NCI-H128 (cell line): ENCODE data around the gene STON2.

Experiments
- DNase-seq: peaks from one replicate; lab custom pipeline; 2025; ENCODE audit not compliant: unreplicated experiment; lab: John Stamatoyannopoulos, UW

The STON2 gene

DNA sequence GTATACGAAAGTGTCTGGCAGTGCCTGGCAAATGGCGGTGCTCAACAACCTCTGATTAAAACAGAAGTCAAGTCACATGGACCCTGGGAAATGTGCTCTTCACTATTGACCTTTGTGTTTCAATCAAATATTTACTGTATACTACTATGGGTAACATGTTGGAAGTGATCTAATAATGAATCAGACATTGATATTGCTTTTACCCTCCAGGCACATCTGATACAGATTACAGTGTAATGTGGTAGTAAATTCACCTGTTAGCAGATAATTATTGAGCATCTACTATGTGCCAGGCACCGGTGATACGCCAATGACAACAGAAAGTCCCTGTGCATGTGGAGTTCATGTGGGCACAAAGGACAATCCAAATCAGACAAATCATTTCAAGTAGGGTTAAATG is 63.1 kb downstream of the STON2 start:
- DNase-seq, result no peak

DNA sequence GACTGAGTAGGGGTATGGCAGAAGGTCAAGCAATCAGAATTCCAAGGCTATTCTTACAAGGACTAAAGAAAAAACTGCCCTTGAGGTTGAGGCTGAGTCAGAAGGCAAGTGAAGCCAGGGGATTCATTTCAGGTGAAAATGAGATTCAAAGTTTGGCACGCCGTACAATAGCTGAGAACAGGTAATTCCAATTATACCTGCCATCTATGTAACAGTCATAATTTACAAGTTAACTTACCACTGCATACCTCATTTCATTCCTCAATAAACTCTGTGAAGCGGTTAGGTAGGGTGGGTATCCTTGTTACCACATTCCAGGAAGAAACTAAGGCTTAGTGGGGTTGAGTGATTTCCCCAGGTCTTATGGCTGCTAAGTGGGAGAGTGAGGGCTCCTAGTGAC is 64.1 kb downstream of the STON2 start:
- DNase-seq, result no peak

DNA sequence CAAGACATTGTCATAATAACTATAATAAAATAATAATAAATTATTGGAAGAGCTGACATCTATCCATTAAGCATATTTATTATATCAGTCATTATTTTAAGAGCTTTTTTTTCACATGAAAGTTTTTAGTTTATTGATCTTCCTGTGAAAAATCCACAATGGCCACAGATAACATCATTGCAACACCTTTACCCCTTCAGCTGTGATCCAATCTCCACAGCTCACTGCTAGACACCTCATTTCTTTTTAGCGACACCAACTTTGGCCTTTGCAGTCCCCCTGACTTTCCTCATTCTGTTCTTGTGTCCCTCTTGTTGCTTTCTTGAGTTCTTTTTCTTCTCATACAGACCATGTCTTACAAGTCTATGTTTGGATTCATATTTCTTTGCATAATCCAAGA is 67.4 kb downstream of the STON2 start:
- no peak for DNase-seq

DNA sequence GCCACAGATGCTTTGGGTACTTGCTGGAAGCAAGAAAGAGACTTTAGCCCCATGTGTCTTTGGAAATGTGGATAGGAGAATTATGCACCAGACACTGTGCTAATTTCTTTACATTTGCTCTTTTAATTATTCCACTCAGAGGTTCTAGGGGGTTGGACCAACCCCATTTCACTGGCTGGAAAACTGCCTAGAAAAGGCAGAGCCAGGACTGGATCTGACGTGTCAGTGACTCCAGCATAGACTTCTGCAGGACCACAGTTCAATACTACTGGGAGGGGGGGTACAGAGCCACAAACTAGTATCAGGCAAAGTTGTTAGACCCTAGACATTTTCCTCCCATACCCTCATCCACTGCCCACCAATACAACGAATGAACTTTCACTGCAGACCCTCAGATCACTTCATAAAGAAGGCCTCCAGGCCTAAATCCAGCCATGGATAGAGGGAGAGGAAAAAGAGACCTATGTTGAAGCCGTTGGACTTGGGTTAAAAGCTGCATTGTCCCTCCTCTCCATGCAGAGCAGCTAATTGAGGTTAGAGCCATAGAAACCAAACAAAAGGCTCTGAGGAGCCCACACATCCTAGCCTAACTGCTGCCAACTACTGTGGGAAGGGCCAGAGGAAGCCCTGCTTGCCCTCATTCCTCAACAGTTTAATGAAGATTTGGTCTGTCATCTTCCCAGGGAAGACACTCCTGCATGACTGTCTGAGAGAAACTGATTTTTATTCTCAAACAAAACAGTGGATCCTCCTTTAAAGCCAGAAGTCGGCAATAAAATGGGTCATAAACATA is 68.7 kb downstream of the STON2 start:
- no peak for DNase-seq

DNA sequence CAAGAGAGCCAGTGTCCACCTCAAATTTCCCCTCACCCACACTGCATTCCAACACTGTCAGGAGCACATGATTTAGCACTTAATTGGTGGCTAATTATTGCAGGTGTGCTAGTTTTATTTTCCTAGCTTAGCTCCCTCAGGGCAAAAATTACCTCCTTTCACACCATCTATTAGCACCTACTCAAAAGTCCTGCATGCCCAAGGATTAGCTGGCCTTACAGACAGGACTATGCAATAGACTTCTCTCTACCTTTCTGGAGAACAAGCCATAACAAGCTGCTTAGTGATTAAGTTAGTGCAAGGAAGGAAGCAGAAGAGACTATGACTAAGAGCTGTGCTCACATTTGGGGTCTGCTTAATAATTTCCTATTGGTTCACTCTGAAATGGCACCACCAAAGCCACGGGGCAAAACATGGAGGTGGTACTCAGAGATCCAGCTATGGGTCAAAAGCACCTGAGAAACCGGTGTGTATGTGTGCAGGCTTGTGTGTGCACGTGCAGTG is 69.5 kb downstream of the STON2 start:
- no peak for DNase-seq

DNA sequence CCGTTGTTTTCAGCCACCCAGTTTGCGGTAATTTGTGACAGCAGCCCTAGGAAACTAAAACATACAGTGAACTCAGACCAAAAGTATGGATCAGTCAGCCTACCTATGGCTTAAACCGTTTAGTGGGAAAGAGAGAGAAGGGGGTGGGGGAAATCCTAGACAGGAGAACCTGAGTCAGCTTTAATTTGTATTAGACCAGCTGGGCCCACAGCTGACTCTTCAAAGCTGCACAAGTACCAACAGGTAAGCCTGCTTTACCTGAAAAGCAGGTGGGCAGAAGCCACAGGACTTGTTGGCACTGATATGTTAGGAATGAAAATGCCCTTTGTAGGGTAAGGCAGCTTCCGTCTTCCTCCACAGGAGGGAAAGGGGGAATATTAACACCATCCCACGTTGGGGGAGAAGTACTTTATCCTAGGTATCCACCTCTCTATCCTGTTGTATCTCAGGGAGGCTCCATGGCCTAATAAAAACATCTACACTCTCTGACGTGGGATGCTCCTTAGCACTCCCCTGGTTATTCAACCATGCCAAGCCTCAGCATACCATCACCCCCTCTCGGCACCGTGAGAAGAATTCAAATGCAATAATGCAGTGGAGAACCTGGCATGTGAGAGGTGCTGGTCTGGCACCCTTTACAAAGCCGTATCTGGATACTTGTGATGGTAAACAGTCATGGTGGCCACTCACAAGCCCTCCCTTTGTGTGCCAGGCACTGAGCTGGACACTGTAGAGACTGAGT is 70.3 kb downstream of the STON2 start:
- DNase-seq, result no peak

DNA sequence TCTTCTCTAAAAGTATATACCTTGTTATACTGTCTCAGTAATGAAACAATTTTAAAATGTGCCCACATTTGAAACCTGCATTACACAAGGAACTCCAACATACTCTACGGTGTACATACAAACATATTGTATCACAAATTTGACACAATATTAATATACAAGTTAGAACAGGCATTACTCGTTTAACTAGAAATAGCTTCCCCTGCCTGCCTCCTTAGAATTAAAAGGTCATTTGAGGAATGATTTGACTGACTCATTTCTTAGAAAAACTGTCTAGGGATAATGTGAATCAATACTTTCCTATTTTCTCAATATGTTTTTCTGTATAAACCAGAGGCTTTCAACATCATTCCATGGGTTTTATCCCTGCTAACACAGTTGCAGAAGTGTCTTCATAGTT is 73.7 kb downstream of the STON2 start:
- DNase-seq, result no peak

DNA sequence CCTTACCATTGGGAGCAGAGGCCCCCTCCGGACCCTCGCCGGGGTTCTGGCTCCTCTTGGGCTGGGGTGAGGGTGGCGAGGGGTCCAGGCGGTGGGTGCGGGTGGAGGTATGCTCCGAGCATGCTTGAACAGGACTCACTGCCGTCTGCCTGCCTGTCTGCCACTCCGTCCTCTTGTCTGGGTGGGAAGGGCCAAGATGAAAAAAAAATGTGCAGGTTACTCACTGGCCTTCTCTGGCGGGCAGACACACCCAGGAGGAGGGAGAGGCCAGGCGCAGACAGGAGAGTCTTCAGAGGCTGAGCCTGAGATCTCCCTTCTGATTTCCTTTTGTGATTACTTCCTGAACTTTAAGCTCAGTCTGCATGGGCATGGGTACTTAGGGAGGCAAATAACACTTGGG is 76.1 kb downstream of the STON2 start:
- DNase-seq, result no peak

DNA sequence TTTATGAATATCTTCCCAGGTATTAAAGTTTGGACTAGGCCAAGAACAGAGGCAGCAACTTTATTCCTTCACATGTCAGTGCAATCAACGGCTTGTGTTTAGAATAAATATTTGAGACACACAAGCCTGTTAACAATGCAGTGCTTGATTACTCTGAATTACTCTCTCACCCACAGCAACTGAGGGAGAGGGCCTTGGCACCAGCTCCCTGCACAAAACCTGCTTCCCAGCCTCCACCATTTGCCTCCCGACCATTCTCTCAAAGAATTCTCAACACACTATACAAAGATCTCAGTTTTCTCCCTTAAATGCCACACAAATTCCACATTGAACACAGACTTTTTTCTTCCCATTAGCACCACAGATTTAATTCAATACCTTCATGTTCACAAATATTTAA is 77.0 kb downstream of the STON2 start:
- no peak for DNase-seq

DNA sequence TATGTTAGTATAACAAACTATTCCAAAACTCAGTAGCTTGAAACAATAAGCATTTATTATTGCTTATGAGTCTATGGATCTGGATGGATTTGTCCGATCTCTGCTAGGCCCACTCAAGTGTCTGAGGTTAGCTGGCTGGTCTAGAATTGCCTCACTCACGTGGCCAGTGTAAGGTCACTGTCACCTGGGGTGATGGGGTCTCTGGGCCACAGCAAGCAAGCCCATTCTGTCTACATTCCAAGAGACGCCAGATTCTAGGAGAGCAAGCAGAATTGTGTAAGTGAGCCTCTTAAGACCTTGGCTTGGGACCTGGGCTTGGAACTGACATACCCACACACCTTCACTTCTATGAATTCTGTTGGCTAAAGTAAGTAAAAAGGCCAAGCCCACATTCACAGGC is 80.2 kb downstream of the STON2 start:
- no peak for DNase-seq

DNA sequence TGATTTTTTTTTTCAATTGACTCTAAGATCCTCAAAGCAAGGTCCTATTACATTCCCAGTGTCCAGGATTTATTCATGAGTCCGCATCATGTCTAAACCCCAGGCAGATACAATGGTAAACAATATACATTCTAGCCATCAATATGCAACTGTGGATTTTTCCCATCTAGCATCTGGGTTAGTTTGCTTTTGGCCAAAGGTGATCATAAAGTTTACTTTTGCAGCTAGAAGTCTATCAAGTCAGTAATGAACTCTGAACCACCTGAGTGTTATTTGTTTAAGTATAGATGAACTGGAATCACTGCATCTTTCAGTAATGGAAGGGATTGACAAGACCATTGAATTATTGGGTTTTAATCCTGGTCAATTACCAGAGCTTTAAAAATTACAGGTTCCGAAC is 80.8 kb downstream of the STON2 start:
- no peak for DNase-seq

DNA sequence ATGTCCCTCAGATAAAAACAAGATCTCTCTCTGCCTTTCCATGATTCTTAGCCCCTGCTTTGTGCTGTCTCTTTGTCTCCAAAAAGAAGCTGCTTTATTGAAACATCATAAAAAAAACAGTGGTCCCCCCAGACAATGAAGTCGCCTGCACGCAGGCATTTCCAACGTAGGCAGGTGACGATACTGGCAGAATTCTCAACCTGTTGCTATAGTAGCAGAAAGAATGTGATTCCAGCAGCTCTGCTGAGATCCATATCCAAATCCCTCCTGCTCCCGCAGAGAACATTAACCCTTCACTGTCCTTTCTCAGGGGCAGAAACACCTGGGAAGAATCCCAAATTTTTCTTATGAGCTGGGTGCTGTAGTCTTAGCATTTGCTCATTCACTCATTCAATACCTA is 84.8 kb downstream of the STON2 start:
- DNase-seq, result no peak

DNA sequence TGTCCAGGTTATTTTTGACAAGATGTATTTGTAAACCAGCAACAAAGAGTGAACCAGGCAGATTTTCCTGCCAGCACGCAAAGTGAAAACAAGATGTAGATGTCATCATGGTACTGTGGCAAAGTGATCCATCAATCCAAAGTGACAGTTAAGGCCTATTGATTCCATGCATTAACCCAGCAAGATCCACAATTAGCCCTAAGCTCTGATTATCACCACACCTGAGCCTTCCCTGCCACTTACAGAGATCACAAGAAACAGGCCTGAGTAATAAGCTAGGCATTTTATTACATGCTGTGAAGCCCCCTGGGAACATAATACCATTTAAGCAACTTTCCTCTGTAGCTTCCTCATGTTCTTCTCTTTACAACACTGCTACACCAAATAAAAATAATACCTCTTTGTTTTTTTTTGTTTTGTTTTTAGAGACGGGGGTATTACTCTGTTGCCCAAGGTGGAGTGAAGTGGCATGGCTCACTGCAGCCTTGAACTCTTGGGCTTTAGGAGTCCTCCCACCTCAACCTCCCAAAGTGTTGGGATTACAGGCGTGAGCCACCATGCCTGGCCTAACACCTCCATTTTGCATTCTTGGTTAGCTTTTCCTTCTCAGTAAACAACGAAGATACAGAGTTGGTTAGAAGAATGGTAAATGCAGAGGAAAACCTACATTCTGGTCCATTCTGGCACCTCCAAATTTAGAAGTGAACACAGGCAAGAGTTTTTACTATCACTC is 85.5 kb downstream of the STON2 start:
- DNase-seq, result no peak

DNA sequence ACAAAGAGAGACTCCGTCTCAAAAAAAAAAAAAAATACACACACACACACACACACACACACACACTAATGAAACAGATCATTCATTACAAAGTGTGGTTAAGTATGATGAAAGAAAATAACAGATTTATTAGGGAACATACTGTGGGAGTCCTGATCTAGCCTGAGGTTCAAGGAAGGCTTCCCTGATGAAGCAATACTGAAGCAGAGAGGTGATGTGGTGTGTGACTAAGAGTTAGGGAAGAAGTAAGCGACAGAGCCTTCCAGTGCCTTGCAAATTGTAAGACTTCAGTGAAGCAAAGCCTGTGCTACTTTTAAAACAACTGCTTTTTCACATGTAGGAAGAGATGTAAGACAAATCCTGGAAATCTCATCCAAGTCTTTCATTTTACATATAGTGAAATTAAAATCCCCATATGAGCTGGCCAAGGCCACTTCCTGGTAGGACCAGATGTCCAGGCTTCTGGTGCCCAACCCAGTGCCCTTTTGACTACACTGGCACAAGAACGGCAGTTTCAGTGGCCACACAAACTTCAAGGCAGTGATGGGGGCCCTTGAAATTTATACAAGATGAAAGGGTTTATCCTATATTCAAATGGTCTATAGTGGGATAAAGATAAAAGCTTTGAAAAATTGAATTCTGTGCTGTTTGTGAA is 86.2 kb downstream of the STON2 start:
- no peak for DNase-seq

DNA sequence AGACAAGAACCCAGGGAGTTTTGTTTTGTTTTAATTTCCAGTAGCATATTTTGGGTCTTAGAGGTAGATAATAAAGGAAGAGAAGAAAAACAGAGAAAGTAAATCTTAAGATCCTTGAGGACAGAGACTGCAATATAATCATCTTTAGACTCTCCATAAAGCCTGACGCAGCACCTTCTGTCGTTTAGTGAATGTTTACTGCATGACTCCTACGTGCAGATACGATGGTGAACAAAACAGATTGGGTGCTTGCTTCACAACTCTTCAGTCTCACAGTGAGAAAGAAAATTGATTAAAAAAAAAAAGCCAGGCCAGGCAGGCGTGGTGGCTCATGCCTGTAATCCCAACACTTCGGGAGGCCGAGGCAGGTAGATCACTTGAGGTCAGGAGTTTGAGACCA is 86.9 kb downstream of the STON2 start:
- no peak for DNase-seq

DNA sequence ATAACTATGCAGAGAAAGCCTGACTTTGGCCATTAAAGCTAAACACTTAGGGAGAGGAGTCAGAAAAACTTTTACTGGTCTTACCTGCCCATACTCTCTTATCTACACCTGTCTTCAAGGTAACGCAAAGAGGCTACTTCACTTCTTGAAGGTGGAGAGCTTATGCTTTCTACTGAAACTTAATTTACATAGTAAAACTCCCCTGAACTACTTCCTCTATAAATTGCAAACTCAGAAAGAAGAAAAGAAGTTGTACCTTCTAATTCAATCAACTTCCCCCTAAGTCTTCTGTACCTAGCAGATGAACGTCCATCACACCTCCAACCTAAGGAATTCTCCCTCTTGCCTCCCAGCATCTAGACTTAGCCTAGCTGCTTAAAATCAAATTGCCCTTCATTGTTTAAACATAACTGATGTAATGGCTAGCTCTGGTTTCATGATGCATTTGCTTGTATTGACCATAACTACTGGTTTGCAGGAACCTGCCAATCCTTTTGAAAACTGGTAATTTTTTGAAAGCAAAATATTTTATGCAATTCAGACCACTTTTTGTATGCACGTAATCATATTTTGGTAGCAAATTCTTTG is 87.7 kb downstream of the STON2 start:
- no peak for DNase-seq

DNA sequence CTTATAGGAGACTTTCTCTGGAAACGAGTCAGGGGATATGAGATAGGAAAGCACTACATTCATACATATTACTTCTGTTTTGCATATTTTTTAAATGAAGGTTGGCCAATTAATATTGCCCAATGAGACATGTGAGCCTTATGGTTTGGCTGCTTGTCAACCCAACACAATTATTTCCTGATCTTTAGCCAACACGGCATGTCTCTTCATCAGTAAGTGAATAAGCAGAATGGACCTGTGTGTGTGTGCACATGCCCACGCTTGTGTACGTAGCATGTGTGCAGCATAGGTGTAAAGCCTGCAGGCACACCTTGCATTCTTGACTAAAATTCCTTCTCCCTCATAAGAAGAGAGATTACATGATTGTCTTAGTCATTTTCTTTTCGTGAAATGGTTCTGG is 88.3 kb downstream of the STON2 start:
- DNase-seq, result no peak

DNA sequence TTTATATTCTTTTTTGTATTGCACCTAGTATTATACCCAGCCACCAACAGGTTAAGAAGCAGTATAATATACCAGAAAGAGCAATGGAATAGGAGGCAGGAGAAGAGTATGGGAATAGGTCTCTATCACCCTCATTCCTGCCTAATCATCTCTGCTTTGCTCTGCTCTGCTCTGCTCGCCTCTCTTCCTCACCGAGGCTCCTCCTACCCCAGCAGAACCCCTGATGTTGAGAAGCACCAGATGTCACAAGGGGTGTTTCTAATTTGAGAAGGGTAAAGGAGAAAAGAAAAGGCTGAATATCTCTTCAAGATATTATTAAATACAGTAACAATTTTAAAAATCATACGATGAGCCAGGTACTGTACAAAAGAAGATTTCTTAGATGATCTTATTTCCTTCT is 89.0 kb downstream of the STON2 start:
- no peak for DNase-seq

DNA sequence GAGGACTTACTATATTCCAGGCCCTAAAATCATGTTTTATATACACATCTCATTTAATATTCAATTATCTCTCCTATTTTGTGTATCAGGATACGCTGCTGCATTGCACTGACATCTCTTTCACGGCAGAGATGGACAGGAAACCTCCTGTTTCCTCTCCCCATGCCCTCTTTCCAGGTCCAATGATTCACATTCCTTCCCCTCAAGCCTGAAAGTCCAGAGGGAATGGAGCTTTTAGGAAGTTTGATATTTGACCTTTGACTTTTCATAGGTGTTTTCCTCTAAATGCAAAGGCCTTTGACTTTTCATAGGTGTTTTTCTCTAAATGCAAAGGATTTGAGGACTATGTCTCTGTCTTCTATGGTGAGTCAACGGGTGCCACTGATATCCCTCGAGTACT is 89.5 kb downstream of the STON2 start:
- DNase-seq, result no peak

DNA sequence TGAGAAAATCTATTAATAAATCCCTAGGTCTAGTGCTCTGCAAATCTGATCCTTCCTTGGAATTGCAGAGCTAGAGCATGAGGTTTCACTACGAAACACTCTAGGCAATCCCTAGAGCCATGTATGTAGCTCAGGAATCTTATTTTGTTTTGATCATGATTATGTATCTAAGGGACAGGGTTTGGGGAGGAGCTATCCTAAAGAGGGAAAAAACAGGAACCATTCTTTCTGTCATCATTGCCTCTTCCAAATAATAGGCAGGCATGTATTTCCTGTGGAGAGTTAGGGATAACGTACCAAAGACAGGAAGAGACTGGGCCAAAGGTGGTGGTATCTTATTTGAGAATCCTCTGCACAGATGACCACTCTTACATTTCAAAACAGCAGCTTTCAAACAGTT is 90.6 kb downstream of the STON2 start:
- DNase-seq, result no peak

DNA sequence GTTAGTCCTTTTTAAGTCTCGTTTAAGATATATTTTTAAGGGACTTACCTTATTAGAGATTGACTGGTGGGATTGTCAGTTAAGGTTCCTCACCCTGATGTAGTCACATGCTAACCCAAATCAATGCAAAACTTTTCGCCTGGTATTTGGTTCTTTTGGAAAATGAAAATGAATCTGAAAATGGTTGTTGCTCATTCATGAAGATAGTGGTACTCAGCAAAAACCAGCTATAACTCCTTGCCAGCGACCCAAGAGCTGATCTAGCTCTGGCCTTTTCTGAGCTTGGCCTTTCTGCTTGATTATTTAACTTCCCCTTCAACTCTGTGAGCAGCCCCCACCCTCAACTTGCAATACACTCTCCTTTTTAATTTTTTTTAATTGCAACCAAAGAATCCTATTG is 94.4 kb downstream of the STON2 start:
- no peak for DNase-seq
